ENCODE data around the gene TEX2.

DNA sequence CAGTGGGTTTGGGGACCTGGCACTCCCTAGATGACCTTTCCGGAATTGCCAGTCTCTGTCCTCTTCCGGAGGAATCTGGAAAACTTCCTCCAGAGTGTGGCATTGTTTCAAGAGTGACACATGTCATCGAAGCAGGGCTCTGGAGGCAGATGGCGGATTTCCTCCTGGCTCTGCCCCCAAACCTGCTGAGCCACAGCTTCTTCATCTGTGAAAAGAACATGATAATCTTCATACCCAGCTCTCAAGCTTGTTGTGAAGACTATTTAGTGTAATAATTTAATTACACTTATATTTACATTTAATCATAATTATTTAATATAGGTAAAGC, 19.7 kb upstream of the TEX2 start:
- TF ChIP-seq, protein P1, sequence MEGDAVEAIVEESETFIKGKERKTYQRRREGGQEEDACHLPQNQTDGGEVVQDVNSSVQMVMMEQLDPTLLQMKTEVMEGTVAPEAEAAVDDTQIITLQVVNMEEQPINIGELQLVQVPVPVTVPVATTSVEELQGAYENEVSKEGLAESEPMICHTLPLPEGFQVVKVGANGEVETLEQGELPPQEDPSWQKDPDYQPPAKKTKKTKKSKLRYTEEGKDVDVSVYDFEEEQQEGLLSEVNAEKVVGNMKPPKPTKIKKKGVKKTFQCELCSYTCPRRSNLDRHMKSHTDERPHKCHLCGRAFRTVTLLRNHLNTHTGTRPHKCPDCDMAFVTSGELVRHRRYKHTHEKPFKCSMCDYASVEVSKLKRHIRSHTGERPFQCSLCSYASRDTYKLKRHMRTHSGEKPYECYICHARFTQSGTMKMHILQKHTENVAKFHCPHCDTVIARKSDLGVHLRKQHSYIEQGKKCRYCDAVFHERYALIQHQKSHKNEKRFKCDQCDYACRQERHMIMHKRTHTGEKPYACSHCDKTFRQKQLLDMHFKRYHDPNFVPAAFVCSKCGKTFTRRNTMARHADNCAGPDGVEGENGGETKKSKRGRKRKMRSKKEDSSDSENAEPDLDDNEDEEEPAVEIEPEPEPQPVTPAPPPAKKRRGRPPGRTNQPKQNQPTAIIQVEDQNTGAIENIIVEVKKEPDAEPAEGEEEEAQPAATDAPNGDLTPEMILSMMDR (IDR thresholded peaks at IDR 0.05; ENCODE audit: extremely low read depth in 1 of 2, insufficient read depth in 1 of 2, low read depth in 1 of 2, low read length in 2 of 2): no peak
- TF ChIP-seq POLR2A (IDR thresholded peaks at IDR 0.05; ENCODE audit: low read depth, low read length) (no peak), EZH2 (IDR thresholded peaks at IDR 0.05; ENCODE audit: borderline replicate concordance, low read depth, low read length, severe bottlenecking) (no peak), FOS (IDR thresholded peaks at IDR 0.05; ENCODE audit: borderline replicate concordance, insufficient read depth, low read length) (no peak), POLR2AphosphoS5 (IDR thresholded peaks at IDR 0.05; ENCODE audit: insufficient read depth, low read depth, low read length) (no peak)

Measured in endothelial cell of umbilical vein (primary cell).